Measurements from ENCODE around the gene CEP104. TPM values are rescaled to one million over a fixed set of nuclear protein-coding genes. Genes with fewer than 3 reads are reported as not detected.

Gene CEP104
- total and polyA plus RNA-seq, 2 experiments from 2014 or later = 12.7 to 22.6 TPM

DNA sequence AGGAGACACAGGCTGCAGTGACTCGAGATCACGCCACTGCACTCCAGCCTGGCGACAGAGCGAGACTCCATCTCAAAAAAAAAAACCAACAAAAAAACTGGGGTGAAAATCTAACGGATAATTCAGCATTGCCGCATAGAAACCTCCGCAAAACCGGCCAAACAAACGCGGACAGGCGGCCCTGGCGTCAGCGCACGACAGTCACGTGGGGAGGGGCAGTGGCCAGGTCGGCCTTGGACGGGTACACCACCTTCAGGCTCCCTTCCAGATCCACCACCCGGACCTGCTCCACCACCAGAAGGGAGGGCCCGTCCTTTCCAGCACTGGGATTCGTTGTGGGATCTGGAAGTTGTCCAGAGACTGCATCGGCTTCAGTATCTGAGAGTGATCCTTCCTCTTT lies 76.1 kb downstream of the CEP104 start:
- Histone ChIP-seq H3K79me2 (no peaks in the 10 kb centered on the region), H2AFZ (no peak overlapping the region), H3K4me3 (no peak overlapping the region), H3K9me2 (replicated peaks; ENCODE audit: insufficient read depth) (no peaks in the 10 kb centered on the region), H3K4me1 (ENCODE audit: insufficient read depth) (peaks cover 7% of the 10 kb centered on the region), H3K27me3 (no peaks in the 10 kb centered on the region), H3K4me2 (no peak overlapping the region), H4K20me1 (ENCODE audit: insufficient read depth, poor library complexity, severe bottlenecking) (no peaks in the 10 kb centered on the region), H3K36me3 (replicated peaks; ENCODE audit: insufficient read depth, low read depth) (peaks cover 5% of the 10 kb centered on the region), H3K9me3 (ENCODE audit: low read depth) (no peaks in the 10 kb centered on the region), H3K27ac (no peak overlapping the region)
- TF ChIP-seq EZH2phosphoT487 (IDR thresholded peaks at IDR 0.05; ENCODE audit: low read depth, severe bottlenecking, unreplicated experiment) (no peak), EZH2 (IDR thresholded peaks at IDR 0.05; ENCODE audit: borderline replicate concordance) (no peak)
- TF ChIP-seq, protein P1, sequence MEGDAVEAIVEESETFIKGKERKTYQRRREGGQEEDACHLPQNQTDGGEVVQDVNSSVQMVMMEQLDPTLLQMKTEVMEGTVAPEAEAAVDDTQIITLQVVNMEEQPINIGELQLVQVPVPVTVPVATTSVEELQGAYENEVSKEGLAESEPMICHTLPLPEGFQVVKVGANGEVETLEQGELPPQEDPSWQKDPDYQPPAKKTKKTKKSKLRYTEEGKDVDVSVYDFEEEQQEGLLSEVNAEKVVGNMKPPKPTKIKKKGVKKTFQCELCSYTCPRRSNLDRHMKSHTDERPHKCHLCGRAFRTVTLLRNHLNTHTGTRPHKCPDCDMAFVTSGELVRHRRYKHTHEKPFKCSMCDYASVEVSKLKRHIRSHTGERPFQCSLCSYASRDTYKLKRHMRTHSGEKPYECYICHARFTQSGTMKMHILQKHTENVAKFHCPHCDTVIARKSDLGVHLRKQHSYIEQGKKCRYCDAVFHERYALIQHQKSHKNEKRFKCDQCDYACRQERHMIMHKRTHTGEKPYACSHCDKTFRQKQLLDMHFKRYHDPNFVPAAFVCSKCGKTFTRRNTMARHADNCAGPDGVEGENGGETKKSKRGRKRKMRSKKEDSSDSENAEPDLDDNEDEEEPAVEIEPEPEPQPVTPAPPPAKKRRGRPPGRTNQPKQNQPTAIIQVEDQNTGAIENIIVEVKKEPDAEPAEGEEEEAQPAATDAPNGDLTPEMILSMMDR (IDR thresholded peaks at IDR 0.05; ENCODE audit: poor library complexity) = no peak
- no peak for DNase-seq (ENCODE audit: low spot score)
- 96% methylated on average over 20 of the region's 21 CpGs for WGBS (ENCODE audit: low lambda C conversion rate, missing lambda C conversion rate)

DNA sequence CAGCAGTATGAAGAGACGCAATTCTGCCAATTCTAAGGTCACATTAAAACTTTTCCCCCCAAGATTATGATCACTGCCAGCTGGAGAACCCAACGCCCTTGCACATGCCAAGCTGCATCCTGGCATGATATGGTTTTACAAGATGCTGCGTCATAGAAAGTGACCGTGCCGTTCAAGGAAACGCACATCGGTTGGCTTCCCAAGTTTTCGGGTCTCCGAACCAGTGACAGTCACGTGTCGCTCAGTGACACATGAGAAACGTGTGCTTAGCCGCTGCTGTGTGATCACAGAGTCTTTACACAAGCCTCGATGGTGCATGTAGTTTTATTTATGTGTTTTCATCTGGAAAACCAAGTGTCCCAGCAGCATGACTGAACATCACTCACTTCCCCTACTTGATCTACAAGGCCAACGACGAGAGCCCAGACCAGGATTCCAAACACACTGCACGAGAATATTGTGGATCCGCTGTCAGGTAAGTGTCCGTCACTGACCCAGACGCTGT lies 77.0 kb downstream of the CEP104 start:
- no peak overlapping the region for H3K4me2 ChIP-seq
- no peak overlapping the region for H2AFZ ChIP-seq
- H3K4me3 ChIP-seq = no peak overlapping the region
- H3K79me2 ChIP-seq = no peaks in the 10 kb centered on the region
- no peaks in the 10 kb centered on the region for H4K20me1 ChIP-seq (ENCODE audit: insufficient read depth, poor library complexity, severe bottlenecking)
- no peak for DNase-seq (ENCODE audit: low spot score)
- WGBS (ENCODE audit: low lambda C conversion rate, missing lambda C conversion rate) = 94% methylated on average over 20 of the region's 20 CpGs
- no peaks in the 10 kb centered on the region for H3K36me3 ChIP-seq (replicated peaks; ENCODE audit: insufficient read depth, low read depth)
- H3K9me3 ChIP-seq (ENCODE audit: low read depth) = no peaks in the 10 kb centered on the region
- H3K4me1 ChIP-seq (ENCODE audit: insufficient read depth) = peaks cover 16% of the 10 kb centered on the region
- H3K27me3 ChIP-seq = no peaks in the 10 kb centered on the region
- TF ChIP-seq EZH2phosphoT487 (IDR thresholded peaks at IDR 0.05; ENCODE audit: low read depth, severe bottlenecking, unreplicated experiment) (no peak), EZH2 (IDR thresholded peaks at IDR 0.05; ENCODE audit: borderline replicate concordance) (no peak)
- TF ChIP-seq, protein P1 (IDR thresholded peaks at IDR 0.05; ENCODE audit: poor library complexity) = no peak
- no peaks in the 10 kb centered on the region for H3K9me2 ChIP-seq (replicated peaks; ENCODE audit: insufficient read depth)
- no peak overlapping the region for H3K27ac ChIP-seq

DNA sequence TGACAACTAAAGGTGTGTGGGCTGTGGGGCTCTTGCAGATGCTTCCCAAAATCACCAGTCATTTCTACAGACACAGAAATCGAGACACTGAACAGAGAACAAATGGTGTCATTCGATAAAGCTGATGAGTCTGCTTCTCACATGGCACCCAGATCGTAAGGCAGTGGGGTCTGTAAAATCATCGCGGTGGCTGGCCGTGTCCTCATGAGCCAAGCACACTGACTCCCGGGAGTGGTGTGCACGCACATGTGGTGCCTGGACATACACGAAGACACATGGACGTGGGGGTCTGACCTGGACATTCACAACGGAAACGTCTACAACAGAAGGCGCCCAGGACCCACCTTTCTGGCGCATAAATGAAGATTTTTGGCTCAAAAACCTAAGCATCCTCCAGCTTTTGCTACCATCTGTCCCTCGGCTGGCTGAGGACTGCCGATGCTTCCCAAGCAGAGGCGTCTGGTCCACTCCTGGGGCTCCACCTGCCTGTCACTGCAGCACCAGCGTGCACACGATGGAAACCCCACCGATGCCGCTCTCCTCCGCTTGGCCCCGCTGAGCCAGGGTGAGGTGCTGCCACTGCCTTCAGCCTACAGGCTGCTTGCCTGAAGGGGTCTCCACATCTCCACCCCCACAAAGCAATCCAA lies 77.6 kb downstream of the CEP104 start:
- H3K4me1 ChIP-seq (ENCODE audit: insufficient read depth) = peaks cover 22% of the 10 kb centered on the region
- no peaks in the 10 kb centered on the region for H4K20me1 ChIP-seq (ENCODE audit: insufficient read depth, poor library complexity, severe bottlenecking)
- H2AFZ ChIP-seq = no peak overlapping the region
- no peak overlapping the region for H3K4me2 ChIP-seq
- no peaks in the 10 kb centered on the region for H3K9me2 ChIP-seq (replicated peaks; ENCODE audit: insufficient read depth)
- H3K9me3 ChIP-seq (ENCODE audit: low read depth) = no peaks in the 10 kb centered on the region
- H3K27me3 ChIP-seq = no peaks in the 10 kb centered on the region
- no peaks in the 10 kb centered on the region for H3K79me2 ChIP-seq
- no peaks in the 10 kb centered on the region for H3K36me3 ChIP-seq (replicated peaks; ENCODE audit: insufficient read depth, low read depth)
- no peak overlapping the region for H3K27ac ChIP-seq
- TF ChIP-seq EZH2 (IDR thresholded peaks at IDR 0.05; ENCODE audit: borderline replicate concordance) (no peak), EZH2phosphoT487 (IDR thresholded peaks at IDR 0.05; ENCODE audit: low read depth, severe bottlenecking, unreplicated experiment) (no peak)
- TF ChIP-seq, protein P1 (IDR thresholded peaks at IDR 0.05; ENCODE audit: poor library complexity) = no peak
- DNase-seq (ENCODE audit: low spot score) = no peak
- H3K4me3 ChIP-seq = no peak overlapping the region
- 95% methylated on average over 23 of the region's 23 CpGs for WGBS (ENCODE audit: low lambda C conversion rate, missing lambda C conversion rate)
